ENCODE measurements around the gene GPC6. TPM values are rescaled to one million over a fixed set of nuclear protein-coding genes. Genes with fewer than 3 reads are reported as not detected.
A peak's percentile ranks its signal among the peaks of the same experiment; 100 is the strongest.

Gene GPC6
- total RNA-seq, 1 donor from 2014 or later, result 63.0 TPM

- Mint-ChIP-seq H3K27me3 (ENCODE audit: low read depth, unreplicated experiment) (no peaks in the 10 kb centered on the region), H3K4me3 (ENCODE audit: unreplicated experiment) (peak overlapping the region; percentile 27), H3K27ac (ENCODE audit: unreplicated experiment) (peak overlapping the region; percentile 88), H3K36me3 (ENCODE audit: low read depth, unreplicated experiment) (peaks cover 5% of the 10 kb centered on the region), H3K4me1 (ENCODE audit: low read depth, unreplicated experiment) (peaks cover 52% of the 10 kb centered on the region), H3K9me3 (ENCODE audit: unreplicated experiment) (no peaks in the 10 kb centered on the region)
- Histone ChIP-seq H3K36me3 (ENCODE audit: insufficient read depth, low read length) (no peaks in the 10 kb centered on the region), H3K4me2 (ENCODE audit: low read length) (no peak overlapping the region), H3K4me1 (ENCODE audit: insufficient read depth, low read length) (peaks cover 9% of the 10 kb centered on the region), H2AFZ (ENCODE audit: low read depth, low read length) (no peak overlapping the region), H3K4me3 (ENCODE audit: insufficient read depth, low read depth, low read length) (no peak overlapping the region), H3K79me2 (ENCODE audit: insufficient read depth, low read length) (no peaks in the 10 kb centered on the region), H4K20me1 (ENCODE audit: insufficient read depth, low read length) (no peaks in the 10 kb centered on the region), H3K27ac (ENCODE audit: low read depth, low read length) (no peak overlapping the region), H3K9ac (ENCODE audit: low read length) (no peak overlapping the region), H3K27me3 (ENCODE audit: insufficient read depth, low read length) (no peaks in the 10 kb centered on the region), H3K9me3 (ENCODE audit: insufficient read depth, low read depth, low read length) (no peaks in the 10 kb centered on the region)
- FAIRE-seq (peak; percentile 75), DNase-seq (ENCODE audit: low read depth) (no peak)
- no peak for TF ChIP-seq EZH2 (IDR thresholded peaks at IDR 0.05; ENCODE audit: insufficient read depth, low read length)
- TF ChIP-seq, protein P1, sequence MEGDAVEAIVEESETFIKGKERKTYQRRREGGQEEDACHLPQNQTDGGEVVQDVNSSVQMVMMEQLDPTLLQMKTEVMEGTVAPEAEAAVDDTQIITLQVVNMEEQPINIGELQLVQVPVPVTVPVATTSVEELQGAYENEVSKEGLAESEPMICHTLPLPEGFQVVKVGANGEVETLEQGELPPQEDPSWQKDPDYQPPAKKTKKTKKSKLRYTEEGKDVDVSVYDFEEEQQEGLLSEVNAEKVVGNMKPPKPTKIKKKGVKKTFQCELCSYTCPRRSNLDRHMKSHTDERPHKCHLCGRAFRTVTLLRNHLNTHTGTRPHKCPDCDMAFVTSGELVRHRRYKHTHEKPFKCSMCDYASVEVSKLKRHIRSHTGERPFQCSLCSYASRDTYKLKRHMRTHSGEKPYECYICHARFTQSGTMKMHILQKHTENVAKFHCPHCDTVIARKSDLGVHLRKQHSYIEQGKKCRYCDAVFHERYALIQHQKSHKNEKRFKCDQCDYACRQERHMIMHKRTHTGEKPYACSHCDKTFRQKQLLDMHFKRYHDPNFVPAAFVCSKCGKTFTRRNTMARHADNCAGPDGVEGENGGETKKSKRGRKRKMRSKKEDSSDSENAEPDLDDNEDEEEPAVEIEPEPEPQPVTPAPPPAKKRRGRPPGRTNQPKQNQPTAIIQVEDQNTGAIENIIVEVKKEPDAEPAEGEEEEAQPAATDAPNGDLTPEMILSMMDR (IDR thresholded peaks at IDR 0.05; ENCODE audit: insufficient read depth, low read depth, low read length), result no peak
Measured at GRCh38 chr13:94063848-94064247, 837.2 kb downstream of the GPC6 start.

DNA sequence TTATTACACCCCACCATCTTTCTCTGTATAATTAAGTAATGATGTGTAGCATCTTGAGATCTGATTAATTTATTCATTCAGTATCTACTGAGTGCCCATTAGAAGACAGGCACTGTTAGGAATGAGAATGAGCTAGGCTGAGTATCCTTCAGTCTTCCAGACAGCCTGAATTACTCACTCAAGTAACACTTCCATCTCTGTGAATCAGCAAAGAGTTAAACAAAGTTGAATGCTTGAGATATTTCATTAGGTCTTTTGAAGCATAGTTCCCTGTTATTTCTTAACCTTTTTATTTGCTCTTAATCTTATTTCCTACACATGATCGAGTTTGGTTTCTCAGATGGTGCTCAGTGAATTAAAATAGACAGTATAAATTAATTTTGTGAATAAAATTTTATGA, 839.1 kb downstream of the GPC6 start:
- peak overlapping the region; percentile 72 for H3K27ac Mint-ChIP-seq (ENCODE audit: unreplicated experiment)
- FAIRE-seq, result no peak
- TF ChIP-seq EZH2 (IDR thresholded peaks at IDR 0.05; ENCODE audit: insufficient read depth, low read length), result no peak
- TF ChIP-seq, protein P1 (IDR thresholded peaks at IDR 0.05; ENCODE audit: insufficient read depth, low read depth, low read length), result no peak

GRCh38 chr13:94073007-94073744, 846.6 kb downstream of the GPC6 start:
- Mint-ChIP-seq H3K36me3 (ENCODE audit: low read depth, unreplicated experiment) (peaks cover 20% of the 10 kb centered on the region), H3K9me3 (ENCODE audit: unreplicated experiment) (peaks cover 14% of the 10 kb centered on the region), H3K4me3 (ENCODE audit: unreplicated experiment) (no peak overlapping the region), H3K4me1 (ENCODE audit: low read depth, unreplicated experiment) (peaks cover 23% of the 10 kb centered on the region), H3K27ac (ENCODE audit: unreplicated experiment) (peak overlapping the region; percentile 84), H3K27me3 (ENCODE audit: low read depth, unreplicated experiment) (no peaks in the 10 kb centered on the region)
- Histone ChIP-seq H3K4me3 (ENCODE audit: insufficient read depth, low read depth, low read length) (no peak overlapping the region), H3K36me3 (ENCODE audit: insufficient read depth, low read length) (no peaks in the 10 kb centered on the region), H3K9me3 (ENCODE audit: insufficient read depth, low read depth, low read length) (no peaks in the 10 kb centered on the region), H3K79me2 (ENCODE audit: insufficient read depth, low read length) (no peaks in the 10 kb centered on the region), H3K27ac (ENCODE audit: low read depth, low read length) (peak overlapping the region; percentile 28), H2AFZ (ENCODE audit: low read depth, low read length) (no peak overlapping the region), H4K20me1 (ENCODE audit: insufficient read depth, low read length) (no peaks in the 10 kb centered on the region), H3K4me1 (ENCODE audit: insufficient read depth, low read length) (peaks cover 11% of the 10 kb centered on the region), H3K9ac (ENCODE audit: low read length) (no peak overlapping the region), H3K4me2 (ENCODE audit: low read length) (peak overlapping the region; percentile 48), H3K27me3 (ENCODE audit: insufficient read depth, low read length) (no peaks in the 10 kb centered on the region)
- FAIRE-seq, result peak; percentile 98
- DNase-seq (ENCODE audit: low read depth), result peak; percentile 96
- TF ChIP-seq EZH2 (IDR thresholded peaks at IDR 0.05; ENCODE audit: insufficient read depth, low read length), result no peak
- TF ChIP-seq, protein P1 (IDR thresholded peaks at IDR 0.05; ENCODE audit: insufficient read depth, low read depth, low read length), result no peak

More for the DNA sequence above, 839.1 kb downstream of the GPC6 start:
- Histone ChIP-seq H3K9ac (ENCODE audit: low read length) (no peak overlapping the region), H4K20me1 (ENCODE audit: insufficient read depth, low read length) (no peaks in the 10 kb centered on the region), H3K9me3 (ENCODE audit: insufficient read depth, low read depth, low read length) (no peaks in the 10 kb centered on the region), H3K4me1 (ENCODE audit: insufficient read depth, low read length) (peaks cover 9% of the 10 kb centered on the region), H3K4me3 (ENCODE audit: insufficient read depth, low read depth, low read length) (no peak overlapping the region), H2AFZ (ENCODE audit: low read depth, low read length) (no peak overlapping the region), H3K4me2 (ENCODE audit: low read length) (peak overlapping the region; percentile 1), H3K79me2 (ENCODE audit: insufficient read depth, low read length) (no peaks in the 10 kb centered on the region), H3K27ac (ENCODE audit: low read depth, low read length) (no peak overlapping the region), H3K36me3 (ENCODE audit: insufficient read depth, low read length) (no peaks in the 10 kb centered on the region), H3K27me3 (ENCODE audit: insufficient read depth, low read length) (no peaks in the 10 kb centered on the region)
- Mint-ChIP-seq H3K4me3 (ENCODE audit: unreplicated experiment) (no peak overlapping the region), H3K4me1 (ENCODE audit: low read depth, unreplicated experiment) (peaks cover 48% of the 10 kb centered on the region), H3K9me3 (ENCODE audit: unreplicated experiment) (peaks cover 8% of the 10 kb centered on the region), H3K36me3 (ENCODE audit: low read depth, unreplicated experiment) (peaks cover 11% of the 10 kb centered on the region), H3K27me3 (ENCODE audit: low read depth, unreplicated experiment) (no peaks in the 10 kb centered on the region)
- peak; percentile 63 for DNase-seq (ENCODE audit: low read depth)

Data from astrocyte (in vitro differentiated cells and primary cell).